HCT116 (cell line): ENCODE measurements around the gene RASAL2.

Source experiments
- EGR1 ChIP-seq: IDR thresholded peaks from 2 replicates; pipeline ENCODE4 v1.6.1; 2012; ENCODE audit warnings: low read depth
- EZH2phosphoT487 ChIP-seq: fragments of 200-600 bp; IDR thresholded peaks from 2 replicates; pipeline ENCODE4 v1.6.1; 2018; ENCODE audit warnings: antibody characterized with exemption, borderline replicate concordance
- JUND ChIP-seq: IDR thresholded peaks from 2 replicates; pipeline ENCODE4 v1.6.1; 2012
- POLR2A ChIP-seq: IDR thresholded peaks from 2 replicates; pipeline ENCODE4 v1.7.0; 2011; ENCODE audit warnings: borderline replicate concordance; ENCODE audit not compliant: insufficient read depth, insufficient read length; ENCODE audit errors: extremely low read depth
- POLR2AphosphoS5 ChIP-seq: IDR thresholded peaks from 2 replicates; pipeline ENCODE4 v1.6.1; 2011; ENCODE audit warnings: mild to moderate bottlenecking, low read depth, low read length, moderate library complexity
- RAD21 ChIP-seq: IDR thresholded peaks from 2 replicates; pipeline ENCODE4 v1.6.1; 2012; ENCODE audit warnings: low read depth, mild to moderate bottlenecking
- SRF ChIP-seq: IDR thresholded peaks from 2 replicates; pipeline ENCODE4 v1.6.1; 2012; ENCODE audit warnings: low read depth
- YY1 ChIP-seq: IDR thresholded peaks from 2 replicates; pipeline ENCODE4 v1.6.1; 2011; ENCODE audit warnings: low read length, low read depth, moderate library complexity, mild to moderate bottlenecking; ENCODE audit not compliant: insufficient replicate concordance; ENCODE audit errors: extremely low read depth
- TF ChIP-seq, protein P1 (sequence below), 3 experiments: fragments of 200-600 bp in 1 of 3; sonication (generic) in 1 of 3; IDR thresholded peaks in 2 of 3; conservative IDR thresholded peaks in 1 of 3; 2 replicates each; pipeline ENCODE4 v1.5.1; 2012 to 2017; ENCODE audit warnings: low read depth in 2 of 3, low read length in 2 of 3, antibody characterized with exemption in 1 of 3, borderline replicate concordance in 1 of 3, control low read depth in 1 of 3, mild to moderate bottlenecking in 1 of 3, mixed read lengths in 1 of 3, mixed run types in 1 of 3, moderate library complexity in 1 of 3; ENCODE audit not compliant: insufficient read depth in 1 of 3
- TF ChIP-seq, protein P2 (sequence below): IDR thresholded peaks from 2 replicates; pipeline ENCODE4 v1.6.1; 2012
- TF ChIP-seq, protein P3 (sequence below): IDR thresholded peaks from 2 replicates; pipeline ENCODE4 v1.6.1; 2012; ENCODE audit warnings: low read depth
- TF ChIP-seq, protein P4 (sequence below): IDR thresholded peaks from 2 replicates; pipeline ENCODE4 v1.6.1; 2011; ENCODE audit warnings: mild to moderate bottlenecking, low read length, moderate library complexity; ENCODE audit not compliant: insufficient replicate concordance; ENCODE audit errors: extremely low read depth

DNA sequence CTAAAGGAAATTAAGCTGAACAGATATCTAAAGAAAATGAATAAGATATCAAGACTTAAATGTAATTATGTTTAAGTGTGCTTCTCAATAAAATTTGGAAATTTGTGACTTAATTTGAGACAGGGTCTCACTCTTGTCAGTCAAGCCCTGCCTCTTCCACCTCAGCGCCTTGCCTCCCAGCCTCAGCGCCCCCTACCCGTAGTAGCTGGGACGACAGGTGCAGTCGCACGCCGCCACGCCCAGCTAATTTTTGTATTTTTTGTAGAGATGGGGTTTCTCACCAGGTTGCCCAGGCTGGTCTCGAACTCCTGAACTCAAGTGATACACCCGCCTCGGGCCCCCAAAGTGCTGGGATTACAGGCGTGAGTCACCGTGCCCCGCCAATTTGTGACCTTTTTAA lies 285.9 kb downstream of the RASAL2 start:
- TF ChIP-seq, protein P1, sequence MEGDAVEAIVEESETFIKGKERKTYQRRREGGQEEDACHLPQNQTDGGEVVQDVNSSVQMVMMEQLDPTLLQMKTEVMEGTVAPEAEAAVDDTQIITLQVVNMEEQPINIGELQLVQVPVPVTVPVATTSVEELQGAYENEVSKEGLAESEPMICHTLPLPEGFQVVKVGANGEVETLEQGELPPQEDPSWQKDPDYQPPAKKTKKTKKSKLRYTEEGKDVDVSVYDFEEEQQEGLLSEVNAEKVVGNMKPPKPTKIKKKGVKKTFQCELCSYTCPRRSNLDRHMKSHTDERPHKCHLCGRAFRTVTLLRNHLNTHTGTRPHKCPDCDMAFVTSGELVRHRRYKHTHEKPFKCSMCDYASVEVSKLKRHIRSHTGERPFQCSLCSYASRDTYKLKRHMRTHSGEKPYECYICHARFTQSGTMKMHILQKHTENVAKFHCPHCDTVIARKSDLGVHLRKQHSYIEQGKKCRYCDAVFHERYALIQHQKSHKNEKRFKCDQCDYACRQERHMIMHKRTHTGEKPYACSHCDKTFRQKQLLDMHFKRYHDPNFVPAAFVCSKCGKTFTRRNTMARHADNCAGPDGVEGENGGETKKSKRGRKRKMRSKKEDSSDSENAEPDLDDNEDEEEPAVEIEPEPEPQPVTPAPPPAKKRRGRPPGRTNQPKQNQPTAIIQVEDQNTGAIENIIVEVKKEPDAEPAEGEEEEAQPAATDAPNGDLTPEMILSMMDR (IDR thresholded peaks at IDR 0.05 in 2 of 3, conservative IDR thresholded peaks at IDR 0.05 in 1 of 3; ENCODE audit: borderline replicate concordance in 1 of 3, insufficient read depth in 1 of 3, low read depth in 2 of 3, low read length in 2 of 3), result peak in 2 of 3 experiments; percentile 60; a peak in 4 of 6 replicates
- TF ChIP-seq SRF (no peak), JUND (no peak), EZH2phosphoT487 (no peak), YY1 (no peak), POLR2AphosphoS5 (no peak), EGR1 (no peak), POLR2A (no peak), RAD21 (no peak)
- TF ChIP-seq, protein P2, sequence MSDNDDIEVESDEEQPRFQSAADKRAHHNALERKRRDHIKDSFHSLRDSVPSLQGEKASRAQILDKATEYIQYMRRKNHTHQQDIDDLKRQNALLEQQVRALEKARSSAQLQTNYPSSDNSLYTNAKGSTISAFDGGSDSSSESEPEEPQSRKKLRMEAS, result no peak
- TF ChIP-seq, protein P3, sequence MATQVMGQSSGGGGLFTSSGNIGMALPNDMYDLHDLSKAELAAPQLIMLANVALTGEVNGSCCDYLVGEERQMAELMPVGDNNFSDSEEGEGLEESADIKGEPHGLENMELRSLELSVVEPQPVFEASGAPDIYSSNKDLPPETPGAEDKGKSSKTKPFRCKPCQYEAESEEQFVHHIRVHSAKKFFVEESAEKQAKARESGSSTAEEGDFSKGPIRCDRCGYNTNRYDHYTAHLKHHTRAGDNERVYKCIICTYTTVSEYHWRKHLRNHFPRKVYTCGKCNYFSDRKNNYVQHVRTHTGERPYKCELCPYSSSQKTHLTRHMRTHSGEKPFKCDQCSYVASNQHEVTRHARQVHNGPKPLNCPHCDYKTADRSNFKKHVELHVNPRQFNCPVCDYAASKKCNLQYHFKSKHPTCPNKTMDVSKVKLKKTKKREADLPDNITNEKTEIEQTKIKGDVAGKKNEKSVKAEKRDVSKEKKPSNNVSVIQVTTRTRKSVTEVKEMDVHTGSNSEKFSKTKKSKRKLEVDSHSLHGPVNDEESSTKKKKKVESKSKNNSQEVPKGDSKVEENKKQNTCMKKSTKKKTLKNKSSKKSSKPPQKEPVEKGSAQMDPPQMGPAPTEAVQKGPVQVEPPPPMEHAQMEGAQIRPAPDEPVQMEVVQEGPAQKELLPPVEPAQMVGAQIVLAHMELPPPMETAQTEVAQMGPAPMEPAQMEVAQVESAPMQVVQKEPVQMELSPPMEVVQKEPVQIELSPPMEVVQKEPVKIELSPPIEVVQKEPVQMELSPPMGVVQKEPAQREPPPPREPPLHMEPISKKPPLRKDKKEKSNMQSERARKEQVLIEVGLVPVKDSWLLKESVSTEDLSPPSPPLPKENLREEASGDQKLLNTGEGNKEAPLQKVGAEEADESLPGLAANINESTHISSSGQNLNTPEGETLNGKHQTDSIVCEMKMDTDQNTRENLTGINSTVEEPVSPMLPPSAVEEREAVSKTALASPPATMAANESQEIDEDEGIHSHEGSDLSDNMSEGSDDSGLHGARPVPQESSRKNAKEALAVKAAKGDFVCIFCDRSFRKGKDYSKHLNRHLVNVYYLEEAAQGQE, result no peak
- TF ChIP-seq, protein P4, sequence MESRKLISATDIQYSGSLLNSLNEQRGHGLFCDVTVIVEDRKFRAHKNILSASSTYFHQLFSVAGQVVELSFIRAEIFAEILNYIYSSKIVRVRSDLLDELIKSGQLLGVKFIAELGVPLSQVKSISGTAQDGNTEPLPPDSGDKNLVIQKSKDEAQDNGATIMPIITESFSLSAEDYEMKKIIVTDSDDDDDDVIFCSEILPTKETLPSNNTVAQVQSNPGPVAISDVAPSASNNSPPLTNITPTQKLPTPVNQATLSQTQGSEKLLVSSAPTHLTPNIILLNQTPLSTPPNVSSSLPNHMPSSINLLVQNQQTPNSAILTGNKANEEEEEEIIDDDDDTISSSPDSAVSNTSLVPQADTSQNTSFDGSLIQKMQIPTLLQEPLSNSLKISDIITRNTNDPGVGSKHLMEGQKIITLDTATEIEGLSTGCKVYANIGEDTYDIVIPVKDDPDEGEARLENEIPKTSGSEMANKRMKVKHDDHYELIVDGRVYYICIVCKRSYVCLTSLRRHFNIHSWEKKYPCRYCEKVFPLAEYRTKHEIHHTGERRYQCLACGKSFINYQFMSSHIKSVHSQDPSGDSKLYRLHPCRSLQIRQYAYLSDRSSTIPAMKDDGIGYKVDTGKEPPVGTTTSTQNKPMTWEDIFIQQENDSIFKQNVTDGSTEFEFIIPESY, result no peak
